Activated effector memory CD4-positive, alpha-beta T cell treated with anti-CD3 and anti-CD28 coated beads, Interleukin-2, amount 50 U/mL, for 16 hours (primary cell): ENCODE measurements around the gene PRKCH.

Source experiments
- DNase-seq: peaks from one replicate; pipeline ENCODE4 v3.0.0-alpha.2; 2020

Gene PRKCH

GRCh38 chr14:61368781-61369453 is 47.5 kb downstream of the PRKCH start:
- DNase-seq = no peak

GRCh38 chr14:61369454-61369810 is 48.1 kb downstream of the PRKCH start:
- no peak for DNase-seq

GRCh38 chr14:61372379-61372778 is 51.0 kb downstream of the PRKCH start:
- DNase-seq = no peak

- DNase-seq = no peak
Observed at GRCh38 chr14:61372842-61373555, 51.6 kb downstream of the PRKCH start.

- no peak for DNase-seq
Observed at GRCh38 chr14:61374284-61374683, 52.9 kb downstream of the PRKCH start.

- DNase-seq = no peak
Observed at GRCh38 chr14:61375218-61375617, 53.8 kb downstream of the PRKCH start.

GRCh38 chr14:61376314-61376713 is 54.9 kb downstream of the PRKCH start:
- no peak for DNase-seq

GRCh38 chr14:61377749-61378148 is 56.4 kb downstream of the PRKCH start:
- DNase-seq = no peak

- no peak for DNase-seq
Observed at GRCh38 chr14:61379639-61380184, 58.3 kb downstream of the PRKCH start.

GRCh38 chr14:61380984-61381383 is 59.6 kb downstream of the PRKCH start:
- no peak for DNase-seq

- DNase-seq = no peak
Observed at GRCh38 chr14:61381553-61381952, 60.2 kb downstream of the PRKCH start.

- DNase-seq = no peak
Observed at GRCh38 chr14:61382842-61383241, 61.5 kb downstream of the PRKCH start.

- DNase-seq = peak; percentile 75
Observed at GRCh38 chr14:61385002-61385685, 63.8 kb downstream of the PRKCH start.

- DNase-seq = no peak
Observed at GRCh38 chr14:61386173-61386772, 64.9 kb downstream of the PRKCH start.

- no peak for DNase-seq
Observed at GRCh38 chr14:61387076-61387475, 65.7 kb downstream of the PRKCH start.

GRCh38 chr14:61388173-61388975 is 67.0 kb downstream of the PRKCH start:
- peak; percentile 76 for DNase-seq

GRCh38 chr14:61388976-61389576 is 67.7 kb downstream of the PRKCH start:
- DNase-seq = no peak

- DNase-seq = no peak
Observed at GRCh38 chr14:61391119-61391518, 69.7 kb downstream of the PRKCH start.

GRCh38 chr14:61392297-61392696 is 70.9 kb downstream of the PRKCH start:
- DNase-seq = no peak

- DNase-seq = no peak
Observed at GRCh38 chr14:61394542-61394941, 73.2 kb downstream of the PRKCH start.

- DNase-seq = no peak
Observed at GRCh38 chr14:61395115-61395725, 73.8 kb downstream of the PRKCH start.

GRCh38 chr14:61396279-61396678 is 74.9 kb downstream of the PRKCH start:
- DNase-seq = no peak
